Activated CD4-positive, alpha-beta T cell treated with anti-CD3 and anti-CD28 coated beads for 36 hours (primary cell): Measurements from ENCODE around the gene GREB1. TPM values are rescaled to one million over a fixed set of nuclear protein-coding genes. Genes with fewer than 3 reads are reported as not detected.

Source experiments
- ATAC-seq: fragments of 200-7000 bp; cut with Tn5 transposase; one replicate; pipeline ENCODE4 v1.10.0; 2021; ENCODE audit warnings: mild to moderate bottlenecking, moderate library complexity
- CTCF ChIA-PET: fragments of 350-600 bp; sonication (Branson Sonifier 250); formaldehyde crosslinking; loops from one replicate; lab custom pipeline; 2021; ENCODE audit warnings: antibody characterized with exemption; lab: Charles Lee
- POLR2A ChIA-PET: fragments of 350-600 bp; sonication (Branson Sonifier 250); formaldehyde crosslinking; loops from one replicate; lab custom pipeline; 2021; ENCODE audit warnings: antibody characterized with exemption, inconsistent platforms; lab: Charles Lee
- DNase-seq: peaks from one replicate; pipeline ENCODE4 v3.0.0-alpha.2; 2020
- H3K27ac Mint-ChIP-seq: one replicate; pipeline ENCODE4 v1.8.0; 2021; ENCODE audit warnings: mixed read lengths
- H3K27me3 Mint-ChIP-seq: one replicate; pipeline ENCODE4 v1.8.0; 2021; ENCODE audit warnings: mixed read lengths
- H3K36me3 Mint-ChIP-seq: one replicate; pipeline ENCODE4 v1.8.0; 2021; ENCODE audit warnings: low read depth, mixed read lengths
- H3K4me1 Mint-ChIP-seq: one replicate; pipeline ENCODE4 v1.8.0; 2021; ENCODE audit warnings: mixed read lengths
- H3K4me3 Mint-ChIP-seq: one replicate; pipeline ENCODE4 v1.8.0; 2021; ENCODE audit warnings: mild to moderate bottlenecking, moderate library complexity, mixed read lengths
- H3K9me3 Mint-ChIP-seq: one replicate; pipeline ENCODE4 v1.8.0; 2021; ENCODE audit warnings: low read depth, mixed read lengths
- intact Hi-C, 2 experiments: fragments of 100-400 bp; cut with DNase I in 1 of 2; cut with micrococcal nuclease in 1 of 2; formaldehyde crosslinking; loops; one replicate each; pipeline versions ENCODE4 v1.14.2 to v1.15.1; 2022 to 2024; cut with DNase I, micrococcal nuclease
- total RNA-seq, 2 experiments: library from RNA; stranded (reverse); gene quantifications; one replicate each; pipeline ENCODE4 v1.2.3, GENCODE V29; 2021

GREB1 gene
- total RNA-seq, 2 experiments from 2014 or later, result 0.57 to 0.65 TPM

- no peak overlapping the region for H3K4me3 Mint-ChIP-seq
- intact Hi-C loops, result no loop called here
- peaks cover 2% of the 10 kb centered on the region for H3K27me3 Mint-ChIP-seq
- ATAC-seq, result no peak
- ChIA-PET POLR2A (interaction anchor here (0.7 kb wide), 1 partner anchor 885 kb away, joined by 3 read pairs; no protein-coding TSS in a partner anchor), CTCF (interaction anchor here (0.6 to 1.2 kb wide), 2 partner anchors 13 to 30 kb away, joined by 3 read pairs; no protein-coding TSS in a partner anchor)
- no peaks in the 10 kb centered on the region for H3K9me3 Mint-ChIP-seq
- H3K27ac Mint-ChIP-seq, result no peak overlapping the region
- H3K4me1 Mint-ChIP-seq, result no peaks in the 10 kb centered on the region
- no peak for DNase-seq
- no peaks in the 10 kb centered on the region for H3K36me3 Mint-ChIP-seq
Observed at GRCh38 chr2:11597538-11598225, 63.8 kb downstream of the GREB1 start.

DNA sequence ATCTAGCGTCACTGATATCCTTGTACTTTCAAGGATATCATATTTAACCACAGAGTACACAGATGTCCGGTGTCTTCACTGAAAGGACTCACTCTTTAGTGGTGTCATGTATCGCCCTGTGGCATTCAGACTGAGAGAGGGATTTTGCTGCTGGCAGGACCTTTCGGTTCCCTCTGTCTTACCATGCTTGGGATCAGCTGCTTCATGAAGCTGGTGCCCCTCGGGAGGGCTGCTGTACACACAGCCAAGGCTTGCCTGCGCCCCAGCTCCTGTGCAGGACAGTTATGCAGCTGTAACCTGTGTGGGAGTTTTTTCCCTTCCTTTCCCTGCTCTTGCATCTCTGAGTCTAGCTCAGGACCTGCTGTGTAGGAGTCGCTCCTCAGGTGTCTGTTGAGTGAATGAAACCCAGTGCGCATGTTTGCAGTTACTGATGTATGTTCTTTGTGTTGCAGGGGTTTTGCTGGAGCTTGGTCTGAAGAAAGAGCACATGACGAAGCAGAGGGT lies 64.4 kb downstream of the GREB1 start:
- Mint-ChIP-seq H3K27ac (no peak overlapping the region), H3K4me3 (no peak overlapping the region), H3K36me3 (no peaks in the 10 kb centered on the region), H3K27me3 (peaks cover 2% of the 10 kb centered on the region), H3K4me1 (no peaks in the 10 kb centered on the region), H3K9me3 (no peaks in the 10 kb centered on the region)
- ChIA-PET CTCF (interaction anchor here (1.2 kb wide), 2 partner anchors 14 to 125 kb away, joined by 3 read pairs; no protein-coding TSS in a partner anchor), POLR2A (interaction anchor here (0.7 kb wide), 1 partner anchor 886 kb away, joined by 3 read pairs; no protein-coding TSS in a partner anchor)
- intact Hi-C loops, result no loop called here
- DNase-seq, result no peak
- ATAC-seq, result no peak

- H3K36me3 Mint-ChIP-seq, result no peaks in the 10 kb centered on the region
- ATAC-seq (no peak), DNase-seq (no peak)
- intact Hi-C loops, result no loop called here
- peaks cover 2% of the 10 kb centered on the region for H3K27me3 Mint-ChIP-seq
- no peak overlapping the region for H3K4me3 Mint-ChIP-seq
- H3K4me1 Mint-ChIP-seq, result no peaks in the 10 kb centered on the region
- no peaks in the 10 kb centered on the region for H3K9me3 Mint-ChIP-seq
- CTCF ChIA-PET, result interaction anchor here (0.9 to 2.2 kb wide), 2 partner anchors 125 to 177 kb away, joined by 3 to 7 read pairs; no protein-coding TSS in a partner anchor
- POLR2A ChIA-PET, result no interaction called here
- H3K27ac Mint-ChIP-seq, result no peak overlapping the region
Observed at GRCh38 chr2:11602563-11603204, 68.8 kb downstream of the GREB1 start.

- intact Hi-C loops, result no loop called here
- H3K4me3 Mint-ChIP-seq, result no peak overlapping the region
- no peaks in the 10 kb centered on the region for H3K4me1 Mint-ChIP-seq
- DNase-seq, result no peak
- H3K27me3 Mint-ChIP-seq, result no peaks in the 10 kb centered on the region
- H3K36me3 Mint-ChIP-seq, result no peaks in the 10 kb centered on the region
- H3K27ac Mint-ChIP-seq, result no peak overlapping the region
- POLR2A ChIA-PET, result no interaction called here
- H3K9me3 Mint-ChIP-seq, result no peaks in the 10 kb centered on the region
- ATAC-seq, result no peak
- CTCF ChIA-PET, result no interaction called here
Observed at GRCh38 chr2:11610624-11611242, 76.9 kb downstream of the GREB1 start.

- no peak overlapping the region for H3K4me3 Mint-ChIP-seq
- ChIA-PET CTCF (no interaction called here), POLR2A (no interaction called here)
- H3K27ac Mint-ChIP-seq, result no peak overlapping the region
- no peaks in the 10 kb centered on the region for H3K36me3 Mint-ChIP-seq
- no peaks in the 10 kb centered on the region for H3K9me3 Mint-ChIP-seq
- no peak for DNase-seq
- H3K27me3 Mint-ChIP-seq, result no peaks in the 10 kb centered on the region
- ATAC-seq, result no peak
- intact Hi-C loops, result no loop called here
- no peaks in the 10 kb centered on the region for H3K4me1 Mint-ChIP-seq
Observed at GRCh38 chr2:11611251-11611650, 77.4 kb downstream of the GREB1 start.

GRCh38 chr2:11612553-11613215 lies 78.8 kb downstream of the GREB1 start:
- H3K27me3 Mint-ChIP-seq, result no peaks in the 10 kb centered on the region
- intact Hi-C loops, result no loop called here

GRCh38 chr2:11613297-11613696 lies 79.5 kb downstream of the GREB1 start:
- CTCF ChIA-PET, result no interaction called here
- intact Hi-C loops, result no loop called here
- Mint-ChIP-seq H3K4me1 (no peaks in the 10 kb centered on the region), H3K4me3 (no peak overlapping the region), H3K27me3 (no peaks in the 10 kb centered on the region), H3K36me3 (no peaks in the 10 kb centered on the region), H3K9me3 (no peaks in the 10 kb centered on the region), H3K27ac (no peak overlapping the region)
- no peak for DNase-seq
- POLR2A ChIA-PET, result no interaction called here
- no peak for ATAC-seq

More at GRCh38 chr2:11612553-11613215, 78.8 kb downstream of the GREB1 start:
- ChIA-PET CTCF (interaction anchor here (0.6 kb wide), 2 partner anchors 12 to 44 kb away, joined by 3 read pairs; no protein-coding TSS in a partner anchor), POLR2A (no interaction called here)
- DNase-seq, result no peak
- Mint-ChIP-seq H3K4me1 (no peaks in the 10 kb centered on the region), H3K36me3 (no peaks in the 10 kb centered on the region), H3K9me3 (no peaks in the 10 kb centered on the region), H3K4me3 (no peak overlapping the region), H3K27ac (no peak overlapping the region)
- no peak for ATAC-seq

- POLR2A ChIA-PET, result interaction anchor here (0.5 kb wide), 1 partner anchor 61 kb away, joined by 3 read pairs; no protein-coding TSS in a partner anchor
- CTCF ChIA-PET, result no interaction called here
- no peaks in the 10 kb centered on the region for H3K36me3 Mint-ChIP-seq
- no peaks in the 10 kb centered on the region for H3K4me1 Mint-ChIP-seq
- no peak for ATAC-seq
- no peaks in the 10 kb centered on the region for H3K27me3 Mint-ChIP-seq
- no peak overlapping the region for H3K27ac Mint-ChIP-seq
- no peaks in the 10 kb centered on the region for H3K9me3 Mint-ChIP-seq
- H3K4me3 Mint-ChIP-seq, result no peak overlapping the region
- DNase-seq, result no peak
- intact Hi-C loops, result no loop called here
Observed at GRCh38 chr2:11615209-11615608, 81.4 kb downstream of the GREB1 start.

DNA sequence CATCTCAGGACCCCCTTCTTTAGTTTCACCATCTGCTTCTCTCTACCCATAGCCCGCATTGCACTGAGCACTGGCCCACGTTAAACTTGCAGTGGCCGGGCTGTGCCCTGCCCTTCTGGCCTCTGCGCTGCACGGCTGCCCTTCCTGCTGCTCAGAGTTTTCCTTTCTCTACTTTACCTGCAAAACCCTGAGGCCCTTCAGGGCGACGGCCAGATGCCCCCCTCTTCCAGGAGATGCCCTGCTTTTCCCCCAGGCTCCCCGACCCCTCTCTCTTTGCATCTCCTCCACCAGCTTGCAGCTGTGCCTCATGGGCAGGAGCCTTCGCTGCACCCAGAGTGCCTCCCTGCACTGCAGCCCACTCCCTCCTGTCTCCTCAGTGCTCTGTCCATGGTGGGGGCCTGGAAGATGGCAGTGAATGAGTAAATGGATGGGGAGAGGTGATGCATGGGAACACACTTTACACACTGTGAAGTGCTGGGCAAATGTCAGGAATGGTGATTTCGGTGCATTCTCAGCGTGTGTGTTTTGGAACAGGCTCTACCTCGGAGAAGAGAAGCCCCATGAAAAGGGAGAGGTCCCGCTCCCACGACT lies 82.3 kb downstream of the GREB1 start:
- POLR2A ChIA-PET, result no interaction called here
- H3K36me3 Mint-ChIP-seq, result no peaks in the 10 kb centered on the region
- H3K9me3 Mint-ChIP-seq, result no peaks in the 10 kb centered on the region
- no peak overlapping the region for H3K4me3 Mint-ChIP-seq
- ATAC-seq, result no peak
- intact Hi-C loops, result no loop called here
- no peaks in the 10 kb centered on the region for H3K4me1 Mint-ChIP-seq
- CTCF ChIA-PET, result no interaction called here
- DNase-seq, result no peak
- no peak overlapping the region for H3K27ac Mint-ChIP-seq
- H3K27me3 Mint-ChIP-seq, result no peaks in the 10 kb centered on the region

- no peak overlapping the region for H3K27ac Mint-ChIP-seq
- no peaks in the 10 kb centered on the region for H3K27me3 Mint-ChIP-seq
- DNase-seq (no peak), ATAC-seq (no peak)
- H3K9me3 Mint-ChIP-seq, result no peaks in the 10 kb centered on the region
- ChIA-PET POLR2A (no interaction called here), CTCF (no interaction called here)
- intact Hi-C loops, result no loop called here
- no peak overlapping the region for H3K4me3 Mint-ChIP-seq
- H3K4me1 Mint-ChIP-seq, result no peaks in the 10 kb centered on the region
- H3K36me3 Mint-ChIP-seq, result no peaks in the 10 kb centered on the region
Observed at GRCh38 chr2:11616851-11617415, 83.1 kb downstream of the GREB1 start.

DNA sequence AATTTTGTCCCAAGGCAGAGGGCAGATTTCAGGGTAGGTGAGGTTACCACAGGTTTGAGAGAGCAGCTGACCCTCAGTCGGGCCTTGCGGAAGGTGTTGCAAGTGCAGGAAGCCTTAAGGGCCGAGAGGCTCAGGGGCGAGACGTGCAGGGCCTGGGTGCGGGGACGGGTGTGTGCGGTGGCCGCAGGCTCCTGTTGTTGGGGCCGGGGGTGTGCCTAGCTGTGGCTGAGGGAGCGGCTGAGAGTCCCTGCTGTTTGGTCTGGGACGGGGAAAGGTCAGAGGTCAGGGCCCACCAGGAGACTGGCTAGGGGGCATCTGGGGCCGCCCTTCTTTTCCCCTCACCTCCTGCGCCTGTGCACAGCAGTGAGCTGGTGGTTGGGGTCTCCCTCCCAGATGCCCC lies 83.7 kb downstream of the GREB1 start:
- CTCF ChIA-PET, result no interaction called here
- POLR2A ChIA-PET, result no interaction called here
- no peaks in the 10 kb centered on the region for H3K27me3 Mint-ChIP-seq
- H3K4me1 Mint-ChIP-seq, result no peaks in the 10 kb centered on the region
- no peaks in the 10 kb centered on the region for H3K9me3 Mint-ChIP-seq
- intact Hi-C loops, result no loop called here
- no peak overlapping the region for H3K27ac Mint-ChIP-seq
- no peak overlapping the region for H3K4me3 Mint-ChIP-seq
- ATAC-seq, result no peak
- DNase-seq, result no peak
- no peaks in the 10 kb centered on the region for H3K36me3 Mint-ChIP-seq
